Activated CD8-positive, alpha-beta memory T cell treated with anti-CD3 and anti-CD28 coated beads, Interleukin-2, amount 50 U/mL, for 48 hours (primary cell): ENCODE measurements around the gene CASK.
"Not testable (repeated sequence)": the region's sequence is repeated elsewhere in the genome, so short reads cannot be mapped to it uniquely, and the experiment has no call there.

Experiments used
- DNase-seq: peaks from one replicate; pipeline ENCODE4 v3.0.0-alpha.2; 2020

CASK gene

DNA sequence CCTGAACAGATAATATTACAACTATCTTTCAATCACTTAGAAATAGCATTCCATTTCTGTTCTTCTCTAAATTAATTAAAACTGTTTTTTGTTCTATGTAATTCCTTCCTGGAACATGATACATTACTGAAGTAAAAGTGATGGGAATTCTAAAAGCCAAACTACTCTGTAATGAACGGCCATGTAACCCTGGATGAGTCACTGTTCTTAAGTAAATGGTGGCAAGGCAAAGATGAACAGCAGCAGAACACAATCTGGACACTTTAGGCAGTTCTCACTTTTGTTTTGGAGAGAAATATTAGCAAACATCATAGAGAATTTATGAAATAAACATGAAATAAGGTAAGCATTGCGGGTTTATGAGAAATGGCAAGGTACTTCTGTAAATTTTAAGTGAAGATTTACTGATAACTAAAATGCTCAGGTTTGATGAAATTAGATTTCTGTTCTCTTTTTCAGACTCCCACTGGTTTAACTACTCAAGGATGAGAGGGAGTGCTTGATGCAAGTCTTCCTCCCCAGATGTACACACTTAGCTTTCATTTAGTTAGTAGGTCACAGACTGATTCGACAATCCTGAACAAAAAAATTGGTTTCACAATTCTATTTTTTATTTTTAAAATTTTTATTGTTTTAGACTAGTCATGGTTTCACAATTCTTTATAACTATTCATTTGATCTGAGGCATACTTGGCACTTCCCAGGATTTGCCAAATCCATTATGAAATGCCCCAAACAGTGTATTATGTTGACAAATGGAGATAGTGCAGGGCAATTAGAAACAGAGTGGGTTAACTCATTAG, 200.3 kb downstream of the CASK start:
- no peak for DNase-seq

DNA sequence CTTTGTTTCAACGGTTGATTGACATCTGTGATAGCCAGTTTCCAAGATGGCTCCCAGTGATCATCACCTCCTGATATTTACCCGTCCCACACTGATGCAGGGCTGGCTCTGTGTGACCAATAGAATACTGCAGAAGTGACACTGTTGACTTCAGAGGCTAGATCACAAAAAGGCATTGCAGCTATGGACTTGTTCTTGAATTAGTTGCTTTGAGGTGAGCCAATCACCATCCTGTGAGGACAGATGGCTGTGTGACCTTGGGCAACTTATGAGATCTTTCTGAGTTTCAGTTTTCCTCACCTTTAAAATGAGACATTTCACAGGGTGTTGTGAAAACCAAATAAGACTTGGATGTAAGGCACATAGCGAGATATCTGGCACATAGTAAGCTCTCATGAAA, 201.1 kb downstream of the CASK start:
- DNase-seq, result no peak

DNA sequence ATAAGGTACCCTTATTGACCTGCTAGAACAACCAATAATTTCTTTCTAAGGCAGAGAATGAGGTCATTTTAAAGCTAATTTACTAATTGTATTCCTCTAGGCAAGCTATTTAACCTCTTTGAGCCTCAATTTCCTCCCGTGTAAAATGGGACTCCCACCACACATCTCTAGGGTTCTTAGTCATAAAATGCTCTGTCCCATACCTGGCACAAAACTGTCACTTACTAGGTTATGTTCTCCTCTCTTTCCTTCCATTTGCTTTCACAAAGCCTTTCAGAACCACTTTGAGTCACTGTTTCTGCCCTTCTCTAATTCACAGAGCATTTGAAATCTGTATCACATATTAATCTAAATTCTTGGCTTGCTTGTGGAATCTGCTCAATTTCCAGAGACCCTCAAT, 201.8 kb downstream of the CASK start:
- no peak for DNase-seq

DNA sequence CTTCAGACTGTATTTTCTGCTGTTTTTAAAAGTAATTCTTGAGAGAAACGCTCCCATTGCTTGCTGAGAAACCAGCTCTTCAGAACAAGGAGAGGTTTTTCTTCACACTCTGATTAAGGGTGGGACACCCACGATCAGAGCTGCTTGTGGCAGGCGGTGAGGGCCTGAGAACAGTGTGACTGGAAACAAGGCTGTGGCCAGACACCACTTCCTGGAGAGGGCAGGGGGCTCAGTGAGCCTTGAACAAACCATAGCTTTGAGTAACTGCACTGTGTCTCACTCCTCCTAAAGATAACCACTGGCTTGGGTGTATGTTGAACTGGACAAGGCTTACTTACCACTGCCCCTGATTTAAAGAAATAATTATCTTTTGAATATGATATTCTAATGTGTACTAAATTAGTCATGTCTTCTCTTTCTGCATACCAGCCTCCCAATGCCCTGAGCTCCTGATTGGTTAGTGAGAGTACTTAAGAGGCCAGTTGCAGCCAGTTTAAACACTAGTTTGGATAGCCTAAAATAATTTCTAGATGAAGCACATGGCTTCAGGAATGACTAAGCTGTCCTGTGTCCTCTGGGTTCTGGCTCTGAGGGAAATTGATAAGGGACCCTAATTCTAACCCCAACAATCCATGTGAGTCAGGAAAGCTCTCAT, 203.1 kb downstream of the CASK start:
- peak; percentile 59 for DNase-seq

DNA sequence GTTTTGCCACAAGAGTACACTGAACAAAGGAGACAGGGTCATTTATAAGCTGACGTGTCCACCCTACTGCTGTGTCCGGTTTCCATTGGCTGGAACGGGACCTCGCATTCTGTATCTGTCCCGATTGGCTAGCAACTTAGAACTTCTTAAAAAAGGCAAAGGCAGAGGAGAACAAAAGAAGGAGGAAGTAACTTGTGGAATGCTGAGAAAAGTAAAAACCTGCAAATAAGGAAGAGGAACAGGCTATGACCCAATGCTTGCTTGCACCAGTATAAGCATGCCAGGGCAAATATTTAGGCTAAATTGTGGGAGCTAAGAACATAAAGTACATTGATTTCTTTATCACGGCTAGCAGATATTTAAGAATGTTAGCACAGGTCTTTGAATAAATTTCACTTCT, 203.7 kb downstream of the CASK start:
- DNase-seq, result not testable (repeated sequence)

DNA sequence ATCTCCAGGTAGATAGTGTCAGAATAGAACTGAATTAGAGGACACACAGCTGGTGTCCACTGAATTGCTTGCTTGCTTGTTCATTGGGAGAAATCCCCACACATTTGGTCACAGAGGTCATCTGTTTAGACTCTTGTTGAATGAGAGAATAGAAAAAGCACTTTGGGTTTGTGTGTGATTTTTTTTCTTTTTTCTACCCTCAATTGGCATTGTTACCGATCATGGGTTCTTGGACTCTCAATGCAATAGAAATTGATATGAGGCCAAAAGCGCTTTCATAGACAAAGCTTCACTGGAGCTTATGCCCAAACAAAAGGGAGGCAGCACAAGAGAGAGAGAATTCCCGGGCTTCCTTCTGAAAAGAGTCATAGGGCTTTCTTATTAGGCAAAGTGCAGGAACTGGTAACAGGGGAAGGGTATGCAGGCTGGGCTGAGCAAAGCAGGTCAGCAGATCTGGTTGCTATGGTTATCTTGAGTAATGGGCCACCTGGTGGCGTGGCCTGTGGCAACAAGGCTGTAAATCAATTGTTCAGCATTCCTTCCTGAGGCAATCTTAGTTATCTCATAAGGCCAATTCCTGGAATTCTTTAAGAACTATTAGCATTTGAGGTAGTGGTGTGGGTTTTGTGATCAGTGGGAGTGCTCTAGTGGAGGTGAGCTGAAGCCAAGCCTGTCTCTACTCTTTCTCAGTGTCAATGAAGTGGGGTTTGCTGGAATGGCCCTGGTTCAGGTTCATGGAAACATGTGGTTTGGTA, 204.7 kb downstream of the CASK start:
- DNase-seq, result no peak

DNA sequence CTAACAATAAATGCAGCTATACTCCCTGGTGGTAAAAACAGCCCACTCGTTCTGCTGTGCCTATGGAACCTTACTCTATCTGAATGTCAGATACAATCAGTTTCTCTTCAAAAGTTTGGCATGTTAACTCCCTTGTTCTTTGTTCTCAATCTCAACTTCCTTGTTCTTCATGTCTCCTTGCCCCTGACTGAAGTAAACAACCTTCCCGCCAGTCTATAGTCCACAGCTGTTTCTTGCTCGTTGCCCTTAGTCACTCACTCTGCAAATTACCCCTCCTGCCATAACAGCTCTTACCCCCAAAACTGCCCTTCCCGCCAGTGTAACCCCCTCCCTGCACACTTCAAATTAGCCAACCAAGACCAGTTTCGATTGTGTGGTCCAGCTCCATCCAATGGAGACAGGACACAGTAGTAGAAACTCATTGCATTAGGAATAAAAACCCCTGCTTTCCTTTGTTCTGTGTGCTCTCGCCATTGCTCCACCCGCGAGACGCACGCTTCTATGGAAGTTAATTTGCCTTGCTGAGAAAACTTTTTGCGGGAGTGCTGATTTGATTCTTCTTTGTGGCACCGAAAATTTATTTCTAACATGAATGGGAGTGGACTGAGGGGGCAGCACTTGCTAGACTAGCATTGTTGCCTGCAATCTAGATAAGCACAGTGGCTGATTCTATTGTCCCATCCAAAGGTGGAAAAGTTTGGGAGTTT, 206.4 kb downstream of the CASK start:
- DNase-seq, result no peak

DNA sequence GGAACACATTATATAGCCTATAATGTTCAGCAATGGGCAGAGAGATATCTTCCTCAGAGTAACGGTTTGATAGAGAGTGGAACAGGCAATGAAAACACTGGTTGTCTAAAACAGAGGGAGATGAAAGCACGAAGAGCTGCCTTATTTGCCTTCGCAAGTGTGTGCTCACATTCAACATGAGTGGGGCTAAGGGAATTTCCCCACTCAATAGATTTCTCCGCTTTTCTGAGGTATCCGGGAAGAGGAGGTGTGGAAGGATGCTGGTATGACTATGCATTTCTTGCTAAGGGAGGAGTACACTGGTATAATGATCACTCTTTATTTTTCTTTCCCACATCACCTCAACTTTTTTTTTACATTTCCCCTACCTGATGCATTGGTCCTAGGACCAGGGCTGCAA, 207.1 kb downstream of the CASK start:
- DNase-seq, result no peak

DNA sequence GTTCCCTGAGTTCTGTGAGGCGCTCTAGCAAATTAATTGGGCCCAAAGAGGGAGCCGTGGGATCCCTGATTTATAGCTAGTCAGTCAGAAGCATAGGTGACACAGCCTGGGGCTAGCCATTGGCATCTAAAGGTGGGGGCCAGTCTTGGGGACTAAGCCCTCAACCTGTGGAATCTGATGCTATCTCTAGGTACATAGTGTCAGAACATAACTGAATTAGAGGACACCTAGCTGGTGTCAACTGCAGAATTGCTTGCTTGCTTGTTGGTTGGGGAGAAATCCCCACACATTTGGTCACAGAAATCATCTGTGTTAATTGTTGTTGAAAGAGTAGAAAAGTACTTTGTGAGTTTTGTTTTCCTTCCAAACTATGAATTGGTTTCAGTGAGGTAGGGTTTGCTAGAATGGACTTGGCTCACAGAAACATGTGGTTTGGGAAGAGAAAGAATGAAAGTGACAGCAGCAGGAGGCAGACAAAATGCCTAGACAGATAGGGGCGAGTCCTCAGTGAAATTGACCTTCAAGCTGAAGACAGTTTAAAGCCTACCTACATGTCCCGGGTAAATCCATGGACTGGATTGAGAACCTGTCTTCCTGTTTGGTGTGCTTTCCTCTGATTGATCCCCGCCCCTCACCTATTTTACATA, 212.2 kb downstream of the CASK start:
- DNase-seq, result no peak

DNA sequence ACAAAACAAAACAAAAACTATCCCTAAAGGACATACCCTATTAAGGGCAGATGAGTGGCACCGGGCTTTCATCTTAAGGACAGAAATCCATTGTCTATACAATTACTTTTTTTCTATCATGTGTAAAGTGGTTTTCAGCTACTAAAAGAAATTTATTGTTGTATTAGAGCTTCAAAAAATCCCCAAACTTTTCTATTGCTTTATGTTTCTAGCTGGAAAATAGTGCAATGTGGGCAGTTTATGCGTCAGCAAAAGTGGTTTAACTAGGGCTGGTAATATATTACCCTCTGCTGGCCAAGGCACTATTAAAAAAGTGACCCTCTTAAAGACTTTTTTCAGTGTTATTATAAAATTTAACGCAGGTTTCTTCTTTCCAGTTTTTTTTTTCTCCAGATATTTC, 214.9 kb downstream of the CASK start:
- no peak for DNase-seq

DNA sequence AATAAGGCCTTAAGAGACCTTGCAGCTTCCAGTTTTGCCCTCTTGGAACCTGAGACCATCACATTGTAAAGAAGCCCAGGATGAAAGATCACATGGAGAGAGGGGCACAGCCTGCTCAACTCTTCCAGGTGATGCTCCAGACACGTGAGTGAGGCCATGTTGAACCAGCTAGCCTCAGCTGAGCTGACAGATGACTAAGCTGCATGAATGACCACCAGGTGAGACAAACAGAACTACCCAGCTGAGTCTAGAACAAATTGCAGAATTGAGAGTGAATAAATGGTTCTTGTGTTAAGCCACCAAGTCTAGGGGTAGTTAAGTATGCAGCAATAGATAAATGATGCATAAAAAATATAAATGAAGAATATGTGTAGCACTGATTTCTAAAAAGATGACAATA, 216.1 kb downstream of the CASK start:
- no peak for DNase-seq

DNA sequence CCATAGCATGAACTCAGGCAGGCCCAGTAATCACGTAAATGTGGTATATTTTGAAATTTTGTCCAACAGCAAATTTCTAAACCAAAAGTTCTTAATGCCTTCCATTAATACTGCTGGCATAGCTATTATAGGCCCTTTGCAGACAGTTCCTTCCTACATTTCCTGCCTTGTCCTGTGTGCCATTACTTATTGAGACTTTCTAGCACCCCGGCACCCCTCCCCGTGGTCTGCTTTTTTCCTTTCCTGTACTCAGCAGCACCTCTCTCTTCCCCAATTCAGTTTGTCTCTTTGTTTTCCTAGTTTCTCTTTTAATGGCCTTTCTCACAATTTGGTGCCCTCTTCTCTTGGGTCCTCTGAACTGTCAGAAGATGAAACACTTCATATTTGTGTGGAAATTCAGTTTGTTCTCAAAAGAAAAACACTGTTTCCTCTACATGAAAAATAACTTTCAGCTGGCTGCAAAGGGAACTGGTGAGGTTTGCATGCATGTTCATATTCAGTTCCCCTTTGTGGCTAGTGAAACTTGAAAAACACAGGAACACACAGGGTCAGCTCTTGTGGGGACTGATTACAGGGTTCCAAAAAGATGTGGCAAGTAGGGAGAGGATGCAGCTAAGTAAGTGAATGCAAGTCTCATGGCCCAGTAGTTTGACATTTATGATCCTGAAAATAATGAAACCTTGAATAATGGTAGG, 217.5 kb downstream of the CASK start:
- no peak for DNase-seq

DNA sequence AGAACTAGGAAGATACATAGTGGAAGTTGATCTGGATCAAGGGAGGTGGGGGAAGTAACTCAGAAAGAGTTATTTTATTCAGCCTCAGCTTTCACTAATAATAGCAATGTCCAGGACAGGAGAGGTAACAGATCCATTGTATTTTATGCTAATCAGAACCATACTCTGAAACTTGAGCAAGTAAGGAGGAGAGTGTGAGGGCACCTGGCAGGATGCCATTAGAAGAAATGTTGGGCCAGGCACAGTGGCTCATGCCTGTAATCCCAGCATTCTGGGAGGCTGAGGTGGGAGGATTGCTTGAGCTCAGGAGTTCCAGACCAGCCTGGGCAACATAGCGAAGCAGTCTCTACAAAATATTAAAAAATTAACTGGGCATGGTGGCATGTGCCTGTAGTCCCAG, 218.3 kb downstream of the CASK start:
- DNase-seq, result no peak

DNA sequence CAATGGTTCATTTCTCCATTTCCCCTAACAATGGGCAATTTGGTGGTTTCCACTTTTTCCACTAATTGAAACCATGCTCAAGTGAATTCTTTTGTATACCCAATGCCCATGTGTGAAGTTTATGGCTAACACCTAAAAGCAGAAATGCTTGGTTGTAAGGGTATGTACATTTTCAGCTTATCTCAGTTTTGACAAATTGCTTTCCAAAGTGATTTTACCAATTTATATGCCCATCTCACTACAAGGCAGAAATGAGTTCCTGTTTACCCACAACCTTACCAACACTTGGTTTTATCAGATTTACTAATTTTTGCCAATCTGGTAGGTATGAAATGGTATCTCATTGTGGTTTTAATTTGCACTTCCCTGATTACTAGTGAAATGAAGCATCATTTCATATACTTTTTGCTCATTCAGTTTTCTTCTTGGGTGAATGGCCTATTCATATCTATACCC, 219.8 kb downstream of the CASK start:
- DNase-seq, result no peak

DNA sequence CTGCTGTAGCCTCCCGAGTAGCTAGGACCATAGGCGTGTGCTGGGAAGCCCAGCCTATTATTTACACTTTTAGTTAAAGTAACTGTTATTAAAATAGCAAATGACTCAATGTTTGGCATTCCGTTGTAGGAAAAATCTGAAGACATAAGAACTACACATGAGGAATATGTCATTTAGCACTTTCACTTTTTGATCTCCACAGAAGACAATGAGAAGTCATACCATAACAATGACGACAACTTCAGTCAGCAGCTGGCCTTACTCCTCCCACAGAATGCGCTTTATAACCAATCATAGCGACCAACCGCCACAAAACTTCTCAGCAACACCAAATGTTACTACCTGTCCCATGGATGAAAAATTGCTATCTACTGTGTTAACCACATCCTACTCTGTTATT, 227.9 kb downstream of the CASK start:
- no peak for DNase-seq

DNA sequence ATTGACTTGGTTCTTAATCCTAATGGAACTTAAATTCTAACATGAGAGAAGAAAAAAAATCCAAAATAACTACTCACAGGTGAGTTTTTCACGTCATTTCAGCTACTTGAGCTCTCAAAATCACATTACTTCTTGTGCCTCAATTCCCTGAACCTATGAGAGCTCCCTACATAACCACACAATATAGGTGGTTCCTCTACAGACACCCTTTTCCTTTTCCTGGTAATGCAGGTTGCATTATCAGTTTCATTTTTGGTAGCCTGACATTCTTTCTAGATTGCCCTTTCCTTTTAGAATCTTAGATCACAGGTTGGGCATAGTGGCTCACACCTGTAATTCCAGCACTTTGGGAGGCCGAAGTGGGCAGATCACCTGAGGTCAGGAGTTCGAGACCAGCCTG, 230.3 kb downstream of the CASK start:
- no peak for DNase-seq

DNA sequence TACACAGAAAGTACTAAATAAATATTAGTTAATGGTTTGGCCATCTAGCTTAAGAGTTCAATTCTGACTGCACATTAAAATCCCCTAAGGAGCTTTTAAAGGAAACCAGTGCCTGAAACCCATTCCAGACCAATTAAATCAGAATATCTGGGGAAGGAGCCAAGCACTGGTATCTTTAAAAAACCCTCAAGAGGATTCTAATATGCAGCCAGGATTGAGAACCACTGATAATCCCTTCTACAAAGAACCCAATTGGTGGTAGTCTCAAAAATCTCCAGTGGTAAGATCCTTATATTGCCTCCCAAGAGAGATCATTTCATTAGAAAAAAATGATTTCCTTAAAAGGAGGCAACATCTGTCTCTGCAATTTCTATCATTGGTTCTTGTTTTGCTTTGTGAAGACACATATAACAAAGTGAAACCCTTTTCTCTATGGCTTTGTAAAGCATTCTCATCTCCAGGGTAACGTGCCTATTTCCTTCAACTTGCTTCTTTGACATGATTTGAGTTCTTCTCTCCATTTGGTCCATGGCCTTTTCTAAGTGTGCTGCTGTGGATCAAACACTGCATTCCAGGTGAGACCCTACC, 231.1 kb downstream of the CASK start:
- DNase-seq, result no peak

DNA sequence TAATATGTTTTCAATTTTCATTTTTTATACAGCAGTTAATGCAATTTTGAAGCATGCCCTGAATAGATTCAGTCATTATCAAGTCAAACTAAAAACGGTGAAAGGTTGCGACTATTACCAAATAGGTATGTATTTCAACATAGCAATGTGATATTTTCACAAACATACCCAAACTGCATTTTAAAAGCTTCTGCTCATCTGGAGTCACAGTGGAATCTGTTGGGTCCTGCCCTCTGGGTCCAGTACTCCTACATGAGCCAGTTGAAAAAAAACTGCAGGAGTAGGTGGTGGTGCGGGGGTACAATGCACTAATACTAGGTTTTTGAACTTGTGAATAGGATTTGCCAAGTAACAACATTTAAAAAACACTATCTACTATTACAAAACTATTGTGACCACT, 233.6 kb downstream of the CASK start:
- DNase-seq, result no peak

DNA sequence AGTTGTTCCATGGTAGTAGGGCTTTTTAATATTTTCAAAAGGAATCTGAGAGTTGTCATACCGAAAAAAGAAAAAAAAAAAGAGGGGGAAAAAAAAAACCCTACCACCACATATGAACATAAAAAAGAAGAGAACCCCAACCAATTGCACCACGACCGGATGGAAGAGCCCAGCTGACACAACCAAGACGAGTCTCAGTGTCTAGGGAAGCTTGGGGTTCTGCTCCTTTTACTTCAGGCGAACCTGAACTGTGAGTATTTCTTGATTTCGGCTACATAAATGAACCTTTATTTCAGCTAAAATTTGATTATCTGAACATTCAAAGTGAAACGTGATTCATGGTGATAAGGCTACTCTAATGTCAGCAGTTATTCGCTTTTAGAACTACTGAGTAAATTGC, 234.5 kb downstream of the CASK start, which contains the start of gene GPR34:
TSS of gene GPR34 (plus strand) at position 139 of the 400 bp plus-strand sequence. CDS start 6,661 bp downstream, outside the sequence.
- DNase-seq, result no peak

DNA sequence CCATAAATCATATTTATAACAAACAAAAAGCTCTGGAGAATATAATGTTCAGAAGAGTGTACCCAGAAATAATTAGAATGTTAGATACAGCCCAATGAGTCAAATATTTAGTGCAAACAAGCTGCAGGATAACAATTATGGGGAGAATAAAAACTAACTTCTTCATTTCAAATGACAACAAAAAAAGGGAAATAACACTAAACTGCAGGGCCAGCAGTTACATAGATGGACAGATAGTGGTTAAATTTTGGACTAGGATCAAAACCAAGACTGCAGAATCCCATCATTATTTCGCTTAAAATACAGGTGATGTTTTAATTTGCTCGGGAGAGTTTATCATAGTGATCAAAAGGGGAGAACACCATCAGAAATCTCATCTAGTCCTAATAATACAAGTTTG, 235.2 kb downstream of the CASK start:
- DNase-seq, result no peak

DNA sequence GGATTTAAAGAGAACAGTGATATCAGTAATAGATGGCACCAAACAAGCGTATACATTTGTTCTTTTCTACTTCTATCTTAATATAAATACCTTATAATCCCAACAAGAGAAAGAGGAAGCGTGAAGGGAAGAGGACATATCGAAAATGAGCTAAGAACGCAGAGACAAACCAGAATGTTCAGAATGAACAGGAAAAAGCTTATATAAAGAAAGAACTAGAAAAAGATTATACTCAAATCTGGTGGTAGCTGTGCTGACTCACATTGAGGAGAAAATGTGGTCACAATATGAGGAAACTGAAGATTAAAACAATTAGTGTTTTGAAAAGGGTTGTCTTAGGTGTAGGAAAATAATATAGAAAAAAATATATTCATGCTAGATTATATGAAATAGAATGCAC, 236.6 kb downstream of the CASK start:
- DNase-seq, result no peak

DNA sequence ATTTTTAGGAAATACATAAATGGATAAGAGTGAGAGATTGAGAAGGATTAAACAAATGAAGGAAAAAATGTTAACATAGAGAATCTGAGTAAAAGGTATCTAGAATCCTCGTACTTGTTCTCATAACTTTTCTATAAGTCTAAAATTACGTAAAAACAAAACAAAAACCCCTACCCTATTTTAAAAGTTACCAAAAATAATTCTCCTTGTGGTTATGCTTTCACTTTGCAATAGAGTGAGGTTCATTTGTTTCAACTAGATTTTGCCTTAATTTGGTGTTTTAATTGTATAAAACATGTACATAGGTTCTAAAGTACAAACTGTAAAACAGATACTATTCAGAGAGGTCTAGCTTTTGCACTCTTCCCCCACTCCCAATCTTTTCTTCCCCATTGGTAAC, 238.4 kb downstream of the CASK start:
- DNase-seq, result no peak
